Skeletal muscle satellite cell (primary cell): ENCODE measurements around the gene JHY.

Source experiments
- H3K27me3 ChIP-seq: 2 replicates; pipeline ENCODE4 v1.7.0; 2013; ENCODE audit warnings: low read length; ENCODE audit not compliant: control insufficient read depth, insufficient read depth
- H3K36me3 ChIP-seq: 2 replicates; pipeline ENCODE4 v1.7.0; 2013; ENCODE audit warnings: mild to moderate bottlenecking, control low read depth, low read length; ENCODE audit not compliant: insufficient read depth
- H3K4me1 ChIP-seq: 2 replicates; pipeline ENCODE4 v1.7.0; 2013; ENCODE audit warnings: low read length; ENCODE audit not compliant: control insufficient read depth, insufficient read depth
- H3K4me2 ChIP-seq: 2 replicates; pipeline ENCODE4 v1.7.0; 2013; ENCODE audit warnings: mild to moderate bottlenecking, low read length
- H3K4me3 ChIP-seq: 2 replicates; pipeline ENCODE4 v1.7.0; 2013; ENCODE audit warnings: low read length
- H3K9ac ChIP-seq: 2 replicates; pipeline ENCODE4 v1.7.0; 2013; ENCODE audit warnings: mild to moderate bottlenecking, low read depth, low read length, moderate library complexity
- H3K9me3 ChIP-seq: replicated peaks from 2 replicates; pipeline ENCODE4 v1.7.0; 2013; ENCODE audit warnings: mild to moderate bottlenecking, control low read depth, low read length

Gene JHY

GRCh38 chr11:122910775-122911174, 28.2 kb downstream of the JHY start:
- Histone ChIP-seq H3K36me3 (no peaks in the 10 kb centered on the region), H3K4me1 (no peaks in the 10 kb centered on the region), H3K27me3 (no peaks in the 10 kb centered on the region), H3K9ac (no peak overlapping the region), H3K9me3 (no peaks in the 10 kb centered on the region), H3K4me3 (no peak overlapping the region), H3K4me2 (no peak overlapping the region)

GRCh38 chr11:122917311-122917710, 34.8 kb downstream of the JHY start:
- no peaks in the 10 kb centered on the region for H3K9me3 ChIP-seq
- H3K36me3 ChIP-seq: no peaks in the 10 kb centered on the region
- no peaks in the 10 kb centered on the region for H3K4me1 ChIP-seq
- no peak overlapping the region for H3K4me2 ChIP-seq
- no peak overlapping the region for H3K4me3 ChIP-seq
- H3K9ac ChIP-seq: no peak overlapping the region
- peaks cover 4% of the 10 kb centered on the region for H3K27me3 ChIP-seq

GRCh38 chr11:122918734-122919133, 36.2 kb downstream of the JHY start:
- Histone ChIP-seq H3K9ac (no peak overlapping the region), H3K4me1 (no peaks in the 10 kb centered on the region), H3K4me3 (no peak overlapping the region), H3K4me2 (no peak overlapping the region), H3K36me3 (no peaks in the 10 kb centered on the region), H3K9me3 (no peaks in the 10 kb centered on the region), H3K27me3 (peaks cover 4% of the 10 kb centered on the region)

GRCh38 chr11:122920579-122920978, 38.0 kb downstream of the JHY start:
- Histone ChIP-seq H3K9me3 (no peaks in the 10 kb centered on the region), H3K4me1 (no peaks in the 10 kb centered on the region), H3K4me2 (no peak overlapping the region), H3K36me3 (no peaks in the 10 kb centered on the region), H3K27me3 (peaks cover 4% of the 10 kb centered on the region), H3K4me3 (no peak overlapping the region), H3K9ac (no peak overlapping the region)

- Histone ChIP-seq H3K9me3 (no peaks in the 10 kb centered on the region), H3K9ac (no peak overlapping the region), H3K4me1 (no peaks in the 10 kb centered on the region), H3K4me2 (no peak overlapping the region), H3K4me3 (no peak overlapping the region), H3K27me3 (peaks cover 4% of the 10 kb centered on the region), H3K36me3 (no peaks in the 10 kb centered on the region)
Observed at GRCh38 chr11:122922893-122923292, 40.3 kb downstream of the JHY start.

GRCh38 chr11:122923302-122923701, 40.7 kb downstream of the JHY start:
- no peak overlapping the region for H3K4me3 ChIP-seq
- H3K9ac ChIP-seq: no peak overlapping the region
- no peaks in the 10 kb centered on the region for H3K36me3 ChIP-seq
- H3K4me1 ChIP-seq: no peaks in the 10 kb centered on the region
- no peaks in the 10 kb centered on the region for H3K9me3 ChIP-seq
- H3K4me2 ChIP-seq: no peak overlapping the region
- peaks cover 4% of the 10 kb centered on the region for H3K27me3 ChIP-seq

GRCh38 chr11:122931510-122931909, 49.0 kb downstream of the JHY start:
- no peak overlapping the region for H3K4me3 ChIP-seq
- H3K4me2 ChIP-seq: no peak overlapping the region
- peaks cover 18% of the 10 kb centered on the region for H3K27me3 ChIP-seq
- no peak overlapping the region for H3K9ac ChIP-seq
- no peaks in the 10 kb centered on the region for H3K36me3 ChIP-seq
- H3K9me3 ChIP-seq: no peaks in the 10 kb centered on the region
- H3K4me1 ChIP-seq: no peaks in the 10 kb centered on the region

GRCh38 chr11:122933416-122933815, 50.9 kb downstream of the JHY start:
- Histone ChIP-seq H3K4me3 (no peak overlapping the region), H3K4me2 (no peak overlapping the region), H3K9me3 (no peaks in the 10 kb centered on the region), H3K36me3 (no peaks in the 10 kb centered on the region), H3K4me1 (no peaks in the 10 kb centered on the region), H3K9ac (no peak overlapping the region), H3K27me3 (peaks cover 30% of the 10 kb centered on the region)

- Histone ChIP-seq H3K9ac (no peak overlapping the region), H3K27me3 (peaks cover 24% of the 10 kb centered on the region), H3K4me3 (no peak overlapping the region)
Observed at GRCh38 chr11:122937983-122938382, 55.4 kb downstream of the JHY start.

GRCh38 chr11:122938557-122938956, 56.0 kb downstream of the JHY start:
- no peaks in the 10 kb centered on the region for H3K9me3 ChIP-seq
- no peak overlapping the region for H3K4me3 ChIP-seq
- H3K9ac ChIP-seq: no peak overlapping the region
- H3K36me3 ChIP-seq: no peaks in the 10 kb centered on the region
- H3K27me3 ChIP-seq: peaks cover 19% of the 10 kb centered on the region
- no peaks in the 10 kb centered on the region for H3K4me1 ChIP-seq
- no peak overlapping the region for H3K4me2 ChIP-seq

More at GRCh38 chr11:122937983-122938382, 55.4 kb downstream of the JHY start:
- Histone ChIP-seq H3K4me1 (no peaks in the 10 kb centered on the region), H3K9me3 (no peaks in the 10 kb centered on the region), H3K4me2 (no peak overlapping the region), H3K36me3 (no peaks in the 10 kb centered on the region)

GRCh38 chr11:122951211-122951610, 68.7 kb downstream of the JHY start:
- no peak overlapping the region for H3K4me3 ChIP-seq
- H3K27me3 ChIP-seq: peaks cover 27% of the 10 kb centered on the region
- H3K4me1 ChIP-seq: no peaks in the 10 kb centered on the region
- no peak overlapping the region for H3K9ac ChIP-seq
- H3K36me3 ChIP-seq: no peaks in the 10 kb centered on the region
- H3K9me3 ChIP-seq: no peaks in the 10 kb centered on the region
- H3K4me2 ChIP-seq: no peak overlapping the region

- H3K4me2 ChIP-seq: no peak overlapping the region
- H3K4me3 ChIP-seq: no peak overlapping the region
Observed at GRCh38 chr11:122954455-122954854, 71.9 kb downstream of the JHY start.

More at GRCh38 chr11:122954455-122954854, 71.9 kb downstream of the JHY start:
- no peaks in the 10 kb centered on the region for H3K4me1 ChIP-seq
- peaks cover 31% of the 10 kb centered on the region for H3K27me3 ChIP-seq
- H3K9me3 ChIP-seq: no peaks in the 10 kb centered on the region
- no peaks in the 10 kb centered on the region for H3K36me3 ChIP-seq
- H3K9ac ChIP-seq: no peak overlapping the region
